H9 (cell line): Measurements from ENCODE around the gene NELFCD. TPM values are rescaled to one million over a fixed set of nuclear protein-coding genes. Genes with fewer than 3 reads are reported as not detected.

ENCODE experiments used
- DNase-seq: peaks from one replicate; pipeline ENCODE4 v3.0.0-alpha.2; 2017
- H2AFZ ChIP-seq: one replicate; pipeline ENCODE4 v1.6.1; 2013; ENCODE audit warnings: mild to moderate bottlenecking, low read length, control low read depth, moderate library complexity
- H2AK5ac ChIP-seq: 2 replicates; pipeline ENCODE4 v1.6.1; 2013; ENCODE audit warnings: low read length, control low read depth, mixed read lengths; ENCODE audit not compliant: insufficient read length
- H2BK120ac ChIP-seq: one replicate; pipeline ENCODE4 v1.6.1; 2013; ENCODE audit warnings: low read depth, mild to moderate bottlenecking, low read length, control low read depth, inconsistent platforms; ENCODE audit not compliant: poor library complexity, severe bottlenecking
- H2BK12ac ChIP-seq: 2 replicates; pipeline ENCODE4 v1.6.1; 2013; ENCODE audit warnings: low read length, control low read depth, mixed read lengths, low read depth; ENCODE audit not compliant: insufficient read length
- H2BK15ac ChIP-seq: 2 replicates; pipeline ENCODE4 v1.6.1; 2013; ENCODE audit warnings: low read depth, low read length, control low read depth
- H2BK20ac ChIP-seq: one replicate; pipeline ENCODE4 v1.6.1; 2013; ENCODE audit warnings: low read depth, mild to moderate bottlenecking, low read length, control low read depth, inconsistent platforms; ENCODE audit not compliant: poor library complexity, severe bottlenecking
- H2BK5ac ChIP-seq: 2 replicates; pipeline ENCODE4 v1.6.1; 2013; ENCODE audit warnings: low read length, control low read depth, mixed read lengths; ENCODE audit not compliant: insufficient read length
- H3K14ac ChIP-seq: 2 replicates; pipeline ENCODE4 v1.6.1; 2013; ENCODE audit warnings: low read length, control low read depth; ENCODE audit not compliant: insufficient read depth
- H3K18ac ChIP-seq: 2 replicates; pipeline ENCODE4 v1.6.1; 2013; ENCODE audit warnings: low read depth, mild to moderate bottlenecking, mixed read lengths, low read length, control low read depth; ENCODE audit not compliant: insufficient read length
- H3K23ac ChIP-seq: 2 replicates; pipeline ENCODE4 v1.6.1; 2013; ENCODE audit warnings: low read length, control low read depth, mixed read lengths, low read depth; ENCODE audit not compliant: insufficient read length
- H3K23me2 ChIP-seq: 2 replicates; pipeline ENCODE4 v1.6.1; 2013; ENCODE audit warnings: low read depth, mild to moderate bottlenecking, mixed read lengths, low read length, control low read depth; ENCODE audit not compliant: insufficient read length, poor library complexity, severe bottlenecking
- H3K27ac ChIP-seq: 2 replicates; pipeline ENCODE4 v1.5.1; 2013; ENCODE audit warnings: low read length, control low read depth, mixed read lengths, low read depth; ENCODE audit not compliant: insufficient read length
- H3K27me3 ChIP-seq: 2 replicates; pipeline ENCODE4 v1.6.1; 2013; ENCODE audit warnings: low read length, control low read depth, inconsistent platforms; ENCODE audit not compliant: insufficient read depth
- H3K4ac ChIP-seq: 2 replicates; pipeline ENCODE4 v1.6.1; 2013; ENCODE audit warnings: low read depth, mild to moderate bottlenecking, control low read depth, inconsistent platforms, low read length, moderate library complexity
- H3K4me1 ChIP-seq: 2 replicates; pipeline ENCODE4 v1.6.1; 2013; ENCODE audit warnings: low read length, control low read depth, inconsistent platforms; ENCODE audit not compliant: insufficient read depth
- H3K4me2 ChIP-seq: 2 replicates; pipeline ENCODE4 v1.6.1; 2013; ENCODE audit warnings: low read length, control low read depth, mixed read lengths; ENCODE audit not compliant: insufficient read length, insufficient read depth
- H3K56ac ChIP-seq: 2 replicates; pipeline ENCODE4 v1.6.1; 2013; ENCODE audit warnings: low read depth, mild to moderate bottlenecking, mixed read lengths, low read length, control low read depth; ENCODE audit not compliant: insufficient read length
- H3K79me1 ChIP-seq: 2 replicates; pipeline ENCODE4 v1.6.1; 2013; ENCODE audit warnings: low read depth, mild to moderate bottlenecking, moderate library complexity, low read length, control low read depth, inconsistent platforms; ENCODE audit not compliant: insufficient read depth, poor library complexity, severe bottlenecking
- H3K79me2 ChIP-seq: 2 replicates; pipeline ENCODE4 v1.6.1; 2013; ENCODE audit warnings: low read length, control low read depth, inconsistent platforms; ENCODE audit not compliant: insufficient read depth
- H3K9ac ChIP-seq: 2 replicates; pipeline ENCODE4 v1.6.1; 2013; ENCODE audit warnings: low read length, control low read depth, mixed read lengths; ENCODE audit not compliant: insufficient read length; ENCODE audit errors: extremely low read depth
- H3K9me3 ChIP-seq: one replicate; pipeline ENCODE4 v1.6.1; 2013; ENCODE audit warnings: low read depth, low read length, inconsistent platforms; ENCODE audit not compliant: control insufficient read depth
- H3T11ph ChIP-seq: one replicate; pipeline ENCODE4 v1.6.1; 2013; ENCODE audit warnings: mild to moderate bottlenecking, low read length, control low read depth, inconsistent platforms
- H4K20me1 ChIP-seq: one replicate; pipeline ENCODE4 v1.6.1; 2013; ENCODE audit not compliant: control insufficient read depth, insufficient read length, insufficient read depth
- H4K5ac ChIP-seq: 2 replicates; pipeline ENCODE4 v1.6.1; 2013; ENCODE audit warnings: low read depth, mild to moderate bottlenecking, mixed read lengths, low read length, control low read depth; ENCODE audit not compliant: insufficient read length
- H4K8ac ChIP-seq: replicated peaks from 2 replicates; pipeline ENCODE4 v1.6.1; 2013; ENCODE audit warnings: low read length, control low read depth, mixed read lengths, low read depth; ENCODE audit not compliant: insufficient read length
- H4K91ac ChIP-seq: 2 replicates; pipeline ENCODE4 v1.6.1; 2013; ENCODE audit warnings: low read depth, mild to moderate bottlenecking, moderate library complexity, mixed read lengths, low read length, control low read depth; ENCODE audit not compliant: insufficient read length
- H3K27ac Mint-ChIP-seq, 3 experiments: 2 replicates in 2 of 3; 3 replicates in 1 of 3; pipeline ENCODE4 v1.8.0; 2020 to 2021; ENCODE audit warnings: mixed read lengths in 3 of 3, mild to moderate bottlenecking in 1 of 3, moderate library complexity in 1 of 3
- H3K27me3 Mint-ChIP-seq: 2 replicates; pipeline ENCODE4 v1.8.0; 2021; ENCODE audit warnings: low read depth, mild to moderate bottlenecking, moderate library complexity, mixed read lengths
- H3K36me3 Mint-ChIP-seq, 3 experiments: 2 replicates in 2 of 3; 3 replicates in 1 of 3; pipeline ENCODE4 v1.8.0; 2020 to 2021; ENCODE audit warnings: low read depth in 3 of 3, mixed read lengths in 3 of 3; ENCODE audit not compliant: insufficient read depth in 1 of 3
- H3K4me1 Mint-ChIP-seq, 2 experiments: 2 replicates each; pipeline ENCODE4 v1.8.0; 2020; ENCODE audit warnings: mixed read lengths in 2 of 2
- H3K4me3 Mint-ChIP-seq, 2 experiments: 2 replicates in 1 of 2; 3 replicates in 1 of 2; pipeline ENCODE4 v1.8.0; 2020 to 2021; ENCODE audit warnings: mild to moderate bottlenecking in 2 of 2, mixed read lengths in 2 of 2, moderate library complexity in 1 of 2
- H3K9me3 Mint-ChIP-seq, 2 experiments: 2 replicates in 1 of 2; 3 replicates in 1 of 2; pipeline ENCODE4 v1.8.0; 2020; ENCODE audit warnings: mild to moderate bottlenecking in 2 of 2, mixed read lengths in 2 of 2, moderate library complexity in 1 of 2
- CTCF ChIP-seq: fragments of 200-600 bp; sonication (generic); conservative IDR thresholded peaks from 3 replicates; pipeline ENCODE4 v1.8.0; 2021; ENCODE audit warnings: antibody characterized with exemption, mild to moderate bottlenecking
- WGBS: extraction: QIAGEN DNeasy Blood & Tissue Kit; methylation state at CpG from one replicate; pipeline ENCODE4 v1.1.7; 2013; ENCODE audit warnings: missing lambda C conversion rate, low lambda C conversion rate, mixed read lengths; ENCODE audit not compliant: insufficient read length; ENCODE audit errors: extremely low coverage; 5-methylcytosine and 5-hydroxymethylcytosine counted together
- total RNA-seq: library from RNA; stranded (reverse); gene quantifications from 2 replicates; pipeline ENCODE4 v1.2.1, GENCODE V29; 2021

The NELFCD gene
- total RNA-seq, 1 experiment from 2014 or later: 57.8 TPM

- H3K56ac ChIP-seq: no peak overlapping the region
- Mint-ChIP-seq H3K27me3 (peaks cover 24% of the 10 kb centered on the region), H3K9me3 (no peaks in the 10 kb centered on the region), H3K4me1 (peaks cover 16 to 20% of the 10 kb centered on the region in 2 experiments), H3K36me3 (peaks cover 36 to 73% (median 71%) of the 10 kb centered on the region in 3 experiments), H3K4me3 (peak overlapping the region; percentile 84 to 93), H3K27ac (peak overlapping the region; percentile 70 to 96 (median 88); a peak in 6 of 7 replicates)
- no peak overlapping the region for H2BK12ac ChIP-seq
- H3K18ac ChIP-seq: no peak overlapping the region
- H2BK15ac ChIP-seq: no peak overlapping the region
- H3K9me3 ChIP-seq: no peaks in the 10 kb centered on the region
- H3K4ac ChIP-seq: no peak overlapping the region
- H3K9ac ChIP-seq: no peak overlapping the region
- no peak overlapping the region for H3T11ph ChIP-seq
- H3K79me1 ChIP-seq: no peaks in the 10 kb centered on the region
- peak; percentile 33; the same call in 2 of the 3 replicates for TF ChIP-seq CTCF
- peaks cover 3% of the 10 kb centered on the region for H3K4me1 ChIP-seq
- H2AFZ ChIP-seq: no peak overlapping the region
- H4K8ac ChIP-seq: no peak overlapping the region
- no peak overlapping the region for H4K91ac ChIP-seq
- no peak overlapping the region for H3K14ac ChIP-seq
- H2AK5ac ChIP-seq: no peak overlapping the region
- H2BK20ac ChIP-seq: no peak overlapping the region
- H2BK120ac ChIP-seq: no peak overlapping the region
- DNase-seq: no peak
- WGBS: no CpG with 5 or more reads among the region's 13 CpGs
- H4K20me1 ChIP-seq: no peaks in the 10 kb centered on the region
- no peaks in the 10 kb centered on the region for H3K27me3 ChIP-seq
- no peak overlapping the region for H2BK5ac ChIP-seq
- no peak overlapping the region for H4K5ac ChIP-seq
- peaks cover 8% of the 10 kb centered on the region for H3K23me2 ChIP-seq
- H3K4me2 ChIP-seq: peak overlapping the region; percentile 58
- H3K79me2 ChIP-seq: peaks cover 4% of the 10 kb centered on the region; the same call in 1 of the 2 replicates
- no peak overlapping the region for H3K23ac ChIP-seq
- H3K27ac ChIP-seq: no peak overlapping the region
Observed at GRCh38 chr20:59032713-59033059, 51.6 kb downstream of the NELFCD start.
